ENCODE results near the gene SYMPK. TPM values are rescaled to one million over a fixed set of nuclear protein-coding genes. Genes with fewer than 3 reads are reported as not detected.
A peak's percentile ranks its signal among the peaks of the same experiment; 100 is the strongest.

Gene SYMPK
- total RNA-seq, 1 donor from 2014 or later = 93.0 TPM

- peaks cover 29% of the 10 kb centered on the region for H3K27me3 Mint-ChIP-seq
- H3K4me3 Mint-ChIP-seq = peak overlapping the region; percentile 44
- no peak for DNase-seq (ENCODE audit: extremely low spot score, unreplicated experiment)
- TF ChIP-seq CTCF (conservative IDR thresholded peaks at IDR 0.05) = no peak
- H3K27ac Mint-ChIP-seq = no peak overlapping the region
- no peaks in the 10 kb centered on the region for H3K36me3 Mint-ChIP-seq
- H3K4me1 Mint-ChIP-seq (ENCODE audit: unreplicated experiment) = peaks cover 8% of the 10 kb centered on the region
- no peaks in the 10 kb centered on the region for H3K9me3 Mint-ChIP-seq
These were observed 2.3 kb downstream of the SYMPK start for GRCh38 chr19:45860359-45861259.

DNA sequence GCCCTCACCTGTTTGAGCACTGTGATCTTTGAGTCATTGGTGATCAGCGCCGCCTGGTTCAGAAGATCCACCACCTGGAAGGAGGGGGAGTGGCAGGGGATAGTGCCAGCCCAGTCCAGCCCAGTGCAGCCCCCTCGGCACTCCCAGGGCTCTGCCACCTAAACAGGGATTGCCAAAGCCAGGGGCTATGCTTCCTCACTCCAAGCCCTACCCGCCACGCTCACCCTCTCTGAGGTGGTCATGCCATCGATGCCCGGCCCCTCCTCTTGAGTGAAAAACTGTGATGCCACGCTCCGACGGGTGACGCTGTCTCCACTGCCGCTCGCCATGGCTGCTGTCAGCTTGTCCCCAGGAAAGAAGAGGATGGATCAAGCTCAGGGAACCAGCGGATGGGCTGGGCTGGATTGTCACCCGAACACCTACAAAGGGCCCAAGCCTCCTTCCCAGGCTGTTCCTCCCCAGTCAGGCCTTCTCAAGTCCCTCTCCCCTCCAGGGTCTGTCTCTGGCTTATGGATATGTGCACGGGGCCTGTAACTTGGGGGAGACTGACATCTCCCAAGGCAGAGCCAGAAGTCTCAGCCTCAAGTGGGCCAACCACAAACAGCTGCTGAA lies 8.7 kb downstream of the SYMPK start:
- DNase-seq (ENCODE audit: extremely low spot score, unreplicated experiment) = no peak
- peaks cover 15% of the 10 kb centered on the region for H3K36me3 Mint-ChIP-seq
- H3K4me3 Mint-ChIP-seq = no peak overlapping the region
- H3K27me3 Mint-ChIP-seq = no peaks in the 10 kb centered on the region
- H3K4me1 Mint-ChIP-seq (ENCODE audit: unreplicated experiment) = no peaks in the 10 kb centered on the region
- H3K9me3 Mint-ChIP-seq = no peaks in the 10 kb centered on the region
- no peak for TF ChIP-seq CTCF (conservative IDR thresholded peaks at IDR 0.05)
- H3K27ac Mint-ChIP-seq = no peak overlapping the region

GRCh38 chr19:45852983-45853382 lies 10.0 kb downstream of the SYMPK start:
- H3K27me3 Mint-ChIP-seq = no peaks in the 10 kb centered on the region
- no peaks in the 10 kb centered on the region for H3K4me1 Mint-ChIP-seq (ENCODE audit: unreplicated experiment)
- DNase-seq (ENCODE audit: extremely low spot score, unreplicated experiment) = no peak
- no peak overlapping the region for H3K27ac Mint-ChIP-seq
- H3K36me3 Mint-ChIP-seq = peaks cover 15% of the 10 kb centered on the region
- no peaks in the 10 kb centered on the region for H3K9me3 Mint-ChIP-seq
- H3K4me3 Mint-ChIP-seq = no peak overlapping the region
- no peak for TF ChIP-seq CTCF (conservative IDR thresholded peaks at IDR 0.05)

GRCh38 chr19:45852145-45852750 lies 10.7 kb downstream of the SYMPK start:
- Mint-ChIP-seq H3K4me3 (no peak overlapping the region), H3K36me3 (peaks cover 19% of the 10 kb centered on the region), H3K4me1 (ENCODE audit: unreplicated experiment) (no peaks in the 10 kb centered on the region), H3K27me3 (no peaks in the 10 kb centered on the region), H3K27ac (no peak overlapping the region), H3K9me3 (no peaks in the 10 kb centered on the region)
- DNase-seq (ENCODE audit: extremely low spot score, unreplicated experiment) = no peak
- TF ChIP-seq CTCF (conservative IDR thresholded peaks at IDR 0.05) = no peak

DNA sequence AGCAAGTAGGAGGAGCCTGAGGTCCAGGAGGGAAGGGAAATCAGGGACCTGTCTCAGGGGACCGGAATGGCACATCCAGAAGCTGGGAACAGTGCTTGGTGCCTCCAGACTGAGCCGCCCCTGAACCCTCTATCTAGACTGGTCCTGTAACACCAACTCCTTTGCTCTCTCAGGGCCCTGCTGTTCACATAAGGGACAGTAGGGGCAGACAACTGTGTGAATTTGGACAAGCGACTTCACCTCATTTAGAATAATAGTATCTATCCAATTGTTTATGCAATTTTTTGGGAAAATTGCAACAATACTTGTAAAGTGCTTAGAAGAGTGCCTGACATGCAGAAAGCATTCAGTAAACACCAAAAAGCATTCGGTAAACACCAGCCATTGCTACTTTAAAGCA lies 14.0 kb downstream of the SYMPK start:
- no peak for DNase-seq (ENCODE audit: extremely low spot score, unreplicated experiment)
- peak; percentile 62 for TF ChIP-seq CTCF (conservative IDR thresholded peaks at IDR 0.05)
- H3K4me3 Mint-ChIP-seq = no peak overlapping the region
- no peak overlapping the region for H3K27ac Mint-ChIP-seq
- peaks cover 34% of the 10 kb centered on the region for H3K36me3 Mint-ChIP-seq
- no peaks in the 10 kb centered on the region for H3K27me3 Mint-ChIP-seq
- H3K4me1 Mint-ChIP-seq (ENCODE audit: unreplicated experiment) = no peaks in the 10 kb centered on the region
- H3K9me3 Mint-ChIP-seq = no peaks in the 10 kb centered on the region

Data from type B pancreatic cell (in vitro differentiated cells).